GM12878 (cell line): Measurements from ENCODE around the gene PC. TPM values are rescaled to one million over a fixed set of nuclear protein-coding genes. Genes with fewer than 3 reads are reported as not detected.

Experiments
- BRCA1 ChIP-seq: IDR thresholded peaks from 2 replicates; pipeline ENCODE4 v1.6.1; 2011; ENCODE audit warnings: low read depth, low read length, improper control_type of control experiment
- CHD1 ChIP-seq: IDR thresholded peaks from 2 replicates; pipeline ENCODE4 v1.6.1; 2012; ENCODE audit warnings: low read depth, low read length, improper control_type of control experiment
- EP300 ChIP-seq, 2 experiments: fragments of 150-350 bp in 1 of 2; IDR thresholded peaks; 2 replicates each; pipeline ENCODE4 v1.6.1; 2011 to 2012; ENCODE audit warnings: low read depth in 2 of 2, low read length in 2 of 2, borderline replicate concordance in 1 of 2, improper control_type of control experiment in 1 of 2, inconsistent platforms in 1 of 2; ENCODE audit not compliant: control insufficient read depth in 1 of 2
- ESRRA ChIP-seq: IDR thresholded peaks from 2 replicates; pipeline ENCODE4 v1.6.1; 2012; ENCODE audit warnings: mild to moderate bottlenecking, low read length, improper control_type of control experiment
- EZH2 ChIP-seq: IDR thresholded peaks from 2 replicates; pipeline ENCODE4 v1.6.1; 2012; ENCODE audit warnings: low read depth, mild to moderate bottlenecking, control low read depth, inconsistent platforms, low read length, borderline replicate concordance; ENCODE audit not compliant: control insufficient read depth
- GABPA ChIP-seq: IDR thresholded peaks from 2 replicates; pipeline ENCODE4 v1.6.1; 2014; ENCODE audit warnings: antibody characterized with exemption, low read depth, mild to moderate bottlenecking, inconsistent platforms
- GATAD2B ChIP-seq: fragments of 450-650 bp; conservative IDR thresholded peaks from 2 replicates; pipeline ENCODE4 v1.6.1; 2017; ENCODE audit warnings: low read depth, mild to moderate bottlenecking, moderate library complexity
- HDAC2 ChIP-seq: fragments of 200-600 bp; sonication (generic); IDR thresholded peaks from 2 replicates; pipeline ENCODE4 v1.6.1; 2017
- IKZF2 ChIP-seq, 2 experiments: fragments of 450-650 bp; IDR thresholded peaks; 2 replicates each; pipeline ENCODE4 v1.6.1; 2017; ENCODE audit warnings: mild to moderate bottlenecking in 2 of 2, moderate library complexity in 2 of 2
- IRF3 ChIP-seq: fragments of 450-650 bp; IDR thresholded peaks from 2 replicates; pipeline ENCODE4 v1.6.1; 2014; ENCODE audit warnings: mild to moderate bottlenecking
- JUNB ChIP-seq: IDR thresholded peaks from 2 replicates; pipeline ENCODE4 v1.6.1; 2016; ENCODE audit warnings: antibody characterized with exemption, mild to moderate bottlenecking
- KLF5 ChIP-seq: fragments of 450-650 bp; IDR thresholded peaks from 2 replicates; pipeline ENCODE4 v1.6.1; 2014; ENCODE audit warnings: mild to moderate bottlenecking; ENCODE audit not compliant: partially characterized antibody
- MEF2B ChIP-seq: fragments of 450-650 bp; IDR thresholded peaks from 2 replicates; pipeline ENCODE4 v1.6.1; 2018; ENCODE audit warnings: mild to moderate bottlenecking, moderate library complexity; ENCODE audit not compliant: partially characterized antibody, poor library complexity, severe bottlenecking
- NFYA ChIP-seq: IDR thresholded peaks from 2 replicates; pipeline ENCODE4 v1.6.1; 2011; ENCODE audit warnings: low read depth, mild to moderate bottlenecking, low read length, improper control_type of control experiment, borderline replicate concordance
- NRF1 ChIP-seq: conservative IDR thresholded peaks from 2 replicates; pipeline ENCODE4 v1.6.1; 2011; ENCODE audit warnings: mild to moderate bottlenecking, low read depth, low read length, improper control_type of control experiment
- RCOR1 ChIP-seq: conservative IDR thresholded peaks from 2 replicates; pipeline ENCODE4 v1.6.1; 2012; ENCODE audit warnings: low read depth, low read length, improper control_type of control experiment
- SIX5 ChIP-seq: IDR thresholded peaks from 2 replicates; pipeline ENCODE4 v1.6.1; 2011; ENCODE audit warnings: mild to moderate bottlenecking, low read depth, low read length, moderate library complexity; ENCODE audit not compliant: severe bottlenecking
- SMAD1 ChIP-seq: fragments of 450-650 bp; IDR thresholded peaks from 2 replicates; pipeline ENCODE4 v1.6.1; 2018; ENCODE audit warnings: mild to moderate bottlenecking, low read depth; ENCODE audit not compliant: partially characterized antibody
- SRF ChIP-seq, 2 experiments: IDR thresholded peaks; 2 replicates each; pipeline ENCODE4 v1.6.1; 2011; ENCODE audit warnings: low read depth in 2 of 2, low read length in 2 of 2, mild to moderate bottlenecking in 1 of 2, moderate library complexity in 1 of 2
- STAT1 ChIP-seq: fragments of 450-650 bp; conservative IDR thresholded peaks from 2 replicates; pipeline ENCODE4 v1.6.1; 2014; ENCODE audit warnings: antibody characterized with exemption, mild to moderate bottlenecking
- SUPT20H ChIP-seq: IDR thresholded peaks from 2 replicates; pipeline ENCODE4 v1.6.1; 2011; ENCODE audit warnings: low read depth, mild to moderate bottlenecking, low read length, moderate library complexity, borderline replicate concordance; ENCODE audit not compliant: control insufficient read depth
- TAF1 ChIP-seq: IDR thresholded peaks from 2 replicates; pipeline ENCODE4 v1.6.1; 2011; ENCODE audit warnings: mild to moderate bottlenecking, low read depth, low read length, borderline replicate concordance
- TCF7 ChIP-seq: IDR thresholded peaks from 2 replicates; pipeline ENCODE4 v1.6.1; 2014; ENCODE audit warnings: antibody characterized with exemption, borderline replicate concordance
- ZNF24 ChIP-seq: fragments of 450-650 bp; IDR thresholded peaks from 2 replicates; pipeline ENCODE4 v1.6.1; 2017; ENCODE audit warnings: antibody characterized with exemption, mild to moderate bottlenecking
- polyA plus RNA-seq, 11 experiments: library from polyadenylated mRNA; depleted of rRNA in 4 of 11; unstranded in 6 of 11; stranded (reverse) in 5 of 11; fragments of >200 nt; fragmentation: Nextera tagmentation in 4 of 11; fragmentation: Illumina TruSeq in 1 of 11; extraction: Ambion mirVana in 4 of 11; extraction: Trizol in 1 of 11; gene quantifications; 1 replicate in 1 of 11; 2 replicates in 10 of 11; pipeline versions ENCODE4 v1.2.1 to v1.2.3, GENCODE V29; 2011 to 2016; ENCODE audit warnings: inconsistent platforms in 2 of 11, missing spikeins in 2 of 11, low read depth in 1 of 11
- total RNA-seq, 4 experiments: library from RNA; depleted of rRNA in 3 of 4; stranded (reverse); fragments of >200 nt in 3 of 4; fragmentation: Illumina TruSeq in 1 of 4; extraction: Trizol in 1 of 4; gene quantifications; 2 replicates each; pipeline versions ENCODE4 v1.2.1 to v1.2.3, GENCODE V29; 2013 to 2021
- TF ChIP-seq, protein P1 (sequence below): fragments of 450-650 bp; IDR thresholded peaks from 2 replicates; pipeline ENCODE4 v1.6.1; 2017; ENCODE audit warnings: mild to moderate bottlenecking, moderate library complexity

The PC gene
- total and polyA plus RNA-seq, 10 of the 15 experiments (the other 5 are each of a cell fraction or from before 2014, with no cell fraction given): 0.22 to 10.3 (median 4.5) TPM

GRCh38 chr11:66891851-66892660 lies 66.1 kb downstream of the PC start (continued):
- TF ChIP-seq RCOR1: no peak
- no peak for TF ChIP-seq GATAD2B
- TF ChIP-seq MEF2B: peak; percentile 57
- peak; percentile 59; the same call in 1 of the 2 replicates for TF ChIP-seq GABPA
- TF ChIP-seq EP300 (IDR thresholded peaks at IDR 0.05; ENCODE audit: borderline replicate concordance in 1 of 2, control insufficient read depth in 1 of 2, low read depth in 2 of 2, low read length in 2 of 2): peak; percentile 68 to 73; a peak in 2 of 4 replicates
- no peak for TF ChIP-seq TCF7
- peak; percentile 1 for TF ChIP-seq SIX5
- TF ChIP-seq NRF1: no peak
- no peak for TF ChIP-seq EZH2
- TF ChIP-seq BRCA1: no peak
- TF ChIP-seq, protein P1, sequence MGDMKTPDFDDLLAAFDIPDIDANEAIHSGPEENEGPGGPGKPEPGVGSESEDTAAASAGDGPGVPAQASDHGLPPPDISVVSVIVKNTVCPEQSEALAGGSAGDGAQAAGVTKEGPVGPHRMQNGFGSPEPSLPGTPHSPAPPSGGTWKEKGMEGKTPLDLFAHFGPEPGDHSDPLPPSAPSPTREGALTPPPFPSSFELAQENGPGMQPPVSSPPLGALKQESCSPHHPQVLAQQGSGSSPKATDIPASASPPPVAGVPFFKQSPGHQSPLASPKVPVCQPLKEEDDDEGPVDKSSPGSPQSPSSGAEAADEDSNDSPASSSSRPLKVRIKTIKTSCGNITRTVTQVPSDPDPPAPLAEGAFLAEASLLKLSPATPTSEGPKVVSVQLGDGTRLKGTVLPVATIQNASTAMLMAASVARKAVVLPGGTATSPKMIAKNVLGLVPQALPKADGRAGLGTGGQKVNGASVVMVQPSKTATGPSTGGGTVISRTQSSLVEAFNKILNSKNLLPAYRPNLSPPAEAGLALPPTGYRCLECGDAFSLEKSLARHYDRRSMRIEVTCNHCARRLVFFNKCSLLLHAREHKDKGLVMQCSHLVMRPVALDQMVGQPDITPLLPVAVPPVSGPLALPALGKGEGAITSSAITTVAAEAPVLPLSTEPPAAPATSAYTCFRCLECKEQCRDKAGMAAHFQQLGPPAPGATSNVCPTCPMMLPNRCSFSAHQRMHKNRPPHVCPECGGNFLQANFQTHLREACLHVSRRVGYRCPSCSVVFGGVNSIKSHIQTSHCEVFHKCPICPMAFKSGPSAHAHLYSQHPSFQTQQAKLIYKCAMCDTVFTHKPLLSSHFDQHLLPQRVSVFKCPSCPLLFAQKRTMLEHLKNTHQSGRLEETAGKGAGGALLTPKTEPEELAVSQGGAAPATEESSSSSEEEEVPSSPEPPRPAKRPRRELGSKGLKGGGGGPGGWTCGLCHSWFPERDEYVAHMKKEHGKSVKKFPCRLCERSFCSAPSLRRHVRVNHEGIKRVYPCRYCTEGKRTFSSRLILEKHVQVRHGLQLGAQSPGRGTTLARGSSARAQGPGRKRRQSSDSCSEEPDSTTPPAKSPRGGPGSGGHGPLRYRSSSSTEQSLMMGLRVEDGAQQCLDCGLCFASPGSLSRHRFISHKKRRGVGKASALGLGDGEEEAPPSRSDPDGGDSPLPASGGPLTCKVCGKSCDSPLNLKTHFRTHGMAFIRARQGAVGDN: no peak
- TF ChIP-seq TAF1: no peak
- no peak for TF ChIP-seq SUPT20H
- TF ChIP-seq ZNF24: no peak
- TF ChIP-seq SRF (IDR thresholded peaks at IDR 0.05; ENCODE audit: low read depth in 2 of 2, low read length in 2 of 2): peak in 1 of 2 experiments; percentile 92; a peak in 2 of 4 replicates
- TF ChIP-seq NFYA: no peak
- TF ChIP-seq SMAD1: no peak
- peak; percentile 100 for TF ChIP-seq JUNB
- TF ChIP-seq IRF3: no peak
- TF ChIP-seq HDAC2: no peak
- TF ChIP-seq KLF5: no peak
- no peak for TF ChIP-seq CHD1
- TF ChIP-seq ESRRA: no peak
- no peak for TF ChIP-seq STAT1
- TF ChIP-seq IKZF2 (IDR thresholded peaks at IDR 0.05): peak in 1 of 2 experiments; percentile 63; a peak in 2 of 4 replicates
